H9 (cell line): Measurements from ENCODE around the gene FOSL2. TPM values are rescaled to one million over a fixed set of nuclear protein-coding genes. Genes with fewer than 3 reads are reported as not detected.

ENCODE experiments used
- DNase-seq: peaks from one replicate; pipeline ENCODE4 v3.0.0-alpha.2; 2017
- H2AFZ ChIP-seq: one replicate; pipeline ENCODE4 v1.6.1; 2013; ENCODE audit warnings: mild to moderate bottlenecking, low read length, control low read depth, moderate library complexity
- H2AK5ac ChIP-seq: 2 replicates; pipeline ENCODE4 v1.6.1; 2013; ENCODE audit warnings: low read length, control low read depth, mixed read lengths; ENCODE audit not compliant: insufficient read length
- H2BK120ac ChIP-seq: one replicate; pipeline ENCODE4 v1.6.1; 2013; ENCODE audit warnings: low read depth, mild to moderate bottlenecking, low read length, control low read depth, inconsistent platforms; ENCODE audit not compliant: poor library complexity, severe bottlenecking
- H2BK12ac ChIP-seq: 2 replicates; pipeline ENCODE4 v1.6.1; 2013; ENCODE audit warnings: low read length, control low read depth, mixed read lengths, low read depth; ENCODE audit not compliant: insufficient read length
- H2BK15ac ChIP-seq: 2 replicates; pipeline ENCODE4 v1.6.1; 2013; ENCODE audit warnings: low read depth, low read length, control low read depth
- H2BK20ac ChIP-seq: one replicate; pipeline ENCODE4 v1.6.1; 2013; ENCODE audit warnings: low read depth, mild to moderate bottlenecking, low read length, control low read depth, inconsistent platforms; ENCODE audit not compliant: poor library complexity, severe bottlenecking
- H2BK5ac ChIP-seq: 2 replicates; pipeline ENCODE4 v1.6.1; 2013; ENCODE audit warnings: low read length, control low read depth, mixed read lengths; ENCODE audit not compliant: insufficient read length
- H3K14ac ChIP-seq: 2 replicates; pipeline ENCODE4 v1.6.1; 2013; ENCODE audit warnings: low read length, control low read depth; ENCODE audit not compliant: insufficient read depth
- H3K18ac ChIP-seq: 2 replicates; pipeline ENCODE4 v1.6.1; 2013; ENCODE audit warnings: low read depth, mild to moderate bottlenecking, mixed read lengths, low read length, control low read depth; ENCODE audit not compliant: insufficient read length
- H3K23ac ChIP-seq: 2 replicates; pipeline ENCODE4 v1.6.1; 2013; ENCODE audit warnings: low read length, control low read depth, mixed read lengths, low read depth; ENCODE audit not compliant: insufficient read length
- H3K23me2 ChIP-seq: 2 replicates; pipeline ENCODE4 v1.6.1; 2013; ENCODE audit warnings: low read depth, mild to moderate bottlenecking, mixed read lengths, low read length, control low read depth; ENCODE audit not compliant: insufficient read length, poor library complexity, severe bottlenecking
- H3K27ac ChIP-seq: 2 replicates; pipeline ENCODE4 v1.5.1; 2013; ENCODE audit warnings: low read length, control low read depth, mixed read lengths, low read depth; ENCODE audit not compliant: insufficient read length
- H3K27me3 ChIP-seq: 2 replicates; pipeline ENCODE4 v1.6.1; 2013; ENCODE audit warnings: low read length, control low read depth, inconsistent platforms; ENCODE audit not compliant: insufficient read depth
- H3K4ac ChIP-seq: 2 replicates; pipeline ENCODE4 v1.6.1; 2013; ENCODE audit warnings: low read depth, mild to moderate bottlenecking, control low read depth, inconsistent platforms, low read length, moderate library complexity
- H3K4me1 ChIP-seq: 2 replicates; pipeline ENCODE4 v1.6.1; 2013; ENCODE audit warnings: low read length, control low read depth, inconsistent platforms; ENCODE audit not compliant: insufficient read depth
- H3K4me2 ChIP-seq: 2 replicates; pipeline ENCODE4 v1.6.1; 2013; ENCODE audit warnings: low read length, control low read depth, mixed read lengths; ENCODE audit not compliant: insufficient read length, insufficient read depth
- H3K56ac ChIP-seq: 2 replicates; pipeline ENCODE4 v1.6.1; 2013; ENCODE audit warnings: low read depth, mild to moderate bottlenecking, mixed read lengths, low read length, control low read depth; ENCODE audit not compliant: insufficient read length
- H3K79me1 ChIP-seq: 2 replicates; pipeline ENCODE4 v1.6.1; 2013; ENCODE audit warnings: low read depth, mild to moderate bottlenecking, moderate library complexity, low read length, control low read depth, inconsistent platforms; ENCODE audit not compliant: insufficient read depth, poor library complexity, severe bottlenecking
- H3K79me2 ChIP-seq: 2 replicates; pipeline ENCODE4 v1.6.1; 2013; ENCODE audit warnings: low read length, control low read depth, inconsistent platforms; ENCODE audit not compliant: insufficient read depth
- H3K9ac ChIP-seq: 2 replicates; pipeline ENCODE4 v1.6.1; 2013; ENCODE audit warnings: low read length, control low read depth, mixed read lengths; ENCODE audit not compliant: insufficient read length; ENCODE audit errors: extremely low read depth
- H3K9me3 ChIP-seq: one replicate; pipeline ENCODE4 v1.6.1; 2013; ENCODE audit warnings: low read depth, low read length, inconsistent platforms; ENCODE audit not compliant: control insufficient read depth
- H3T11ph ChIP-seq: one replicate; pipeline ENCODE4 v1.6.1; 2013; ENCODE audit warnings: mild to moderate bottlenecking, low read length, control low read depth, inconsistent platforms
- H4K20me1 ChIP-seq: one replicate; pipeline ENCODE4 v1.6.1; 2013; ENCODE audit not compliant: control insufficient read depth, insufficient read length, insufficient read depth
- H4K5ac ChIP-seq: 2 replicates; pipeline ENCODE4 v1.6.1; 2013; ENCODE audit warnings: low read depth, mild to moderate bottlenecking, mixed read lengths, low read length, control low read depth; ENCODE audit not compliant: insufficient read length
- H4K8ac ChIP-seq: replicated peaks from 2 replicates; pipeline ENCODE4 v1.6.1; 2013; ENCODE audit warnings: low read length, control low read depth, mixed read lengths, low read depth; ENCODE audit not compliant: insufficient read length
- H4K91ac ChIP-seq: 2 replicates; pipeline ENCODE4 v1.6.1; 2013; ENCODE audit warnings: low read depth, mild to moderate bottlenecking, moderate library complexity, mixed read lengths, low read length, control low read depth; ENCODE audit not compliant: insufficient read length
- H3K27ac Mint-ChIP-seq, 3 experiments: 2 replicates in 2 of 3; 3 replicates in 1 of 3; pipeline ENCODE4 v1.8.0; 2020 to 2021; ENCODE audit warnings: mixed read lengths in 3 of 3, mild to moderate bottlenecking in 1 of 3, moderate library complexity in 1 of 3
- H3K27me3 Mint-ChIP-seq: 2 replicates; pipeline ENCODE4 v1.8.0; 2021; ENCODE audit warnings: low read depth, mild to moderate bottlenecking, moderate library complexity, mixed read lengths
- H3K36me3 Mint-ChIP-seq, 3 experiments: 2 replicates in 2 of 3; 3 replicates in 1 of 3; pipeline ENCODE4 v1.8.0; 2020 to 2021; ENCODE audit warnings: low read depth in 3 of 3, mixed read lengths in 3 of 3; ENCODE audit not compliant: insufficient read depth in 1 of 3
- H3K4me1 Mint-ChIP-seq, 2 experiments: 2 replicates each; pipeline ENCODE4 v1.8.0; 2020; ENCODE audit warnings: mixed read lengths in 2 of 2
- H3K4me3 Mint-ChIP-seq, 2 experiments: 2 replicates in 1 of 2; 3 replicates in 1 of 2; pipeline ENCODE4 v1.8.0; 2020 to 2021; ENCODE audit warnings: mild to moderate bottlenecking in 2 of 2, mixed read lengths in 2 of 2, moderate library complexity in 1 of 2
- H3K9me3 Mint-ChIP-seq, 2 experiments: 2 replicates in 1 of 2; 3 replicates in 1 of 2; pipeline ENCODE4 v1.8.0; 2020; ENCODE audit warnings: mild to moderate bottlenecking in 2 of 2, mixed read lengths in 2 of 2, moderate library complexity in 1 of 2
- CTCF ChIP-seq: fragments of 200-600 bp; sonication (generic); conservative IDR thresholded peaks from 3 replicates; pipeline ENCODE4 v1.8.0; 2021; ENCODE audit warnings: antibody characterized with exemption, mild to moderate bottlenecking
- WGBS: extraction: QIAGEN DNeasy Blood & Tissue Kit; methylation state at CpG from one replicate; pipeline ENCODE4 v1.1.7; 2013; ENCODE audit warnings: missing lambda C conversion rate, low lambda C conversion rate, mixed read lengths; ENCODE audit not compliant: insufficient read length; ENCODE audit errors: extremely low coverage; 5-methylcytosine and 5-hydroxymethylcytosine counted together
- total RNA-seq: library from RNA; stranded (reverse); gene quantifications from 2 replicates; pipeline ENCODE4 v1.2.1, GENCODE V29; 2021

The FOSL2 gene
- total RNA-seq, 1 experiment from 2014 or later: 7.4 TPM

GRCh38 chr2:28406276-28407096 is 13.8 kb downstream of the FOSL2 start:
- Histone ChIP-seq H3T11ph (no peak overlapping the region), H2AFZ (no peak overlapping the region), H3K4ac (no peak overlapping the region), H3K18ac (no peak overlapping the region), H3K56ac (no peak overlapping the region), H3K27me3 (no peaks in the 10 kb centered on the region), H4K20me1 (no peaks in the 10 kb centered on the region), H2BK20ac (no peak overlapping the region), H2BK12ac (no peak overlapping the region), H3K23ac (no peak overlapping the region), H4K5ac (no peak overlapping the region), H3K4me2 (no peak overlapping the region), H3K79me1 (no peaks in the 10 kb centered on the region), H3K9ac (no peak overlapping the region), H3K23me2 (no peaks in the 10 kb centered on the region), H3K4me1 (no peaks in the 10 kb centered on the region), H2BK15ac (no peak overlapping the region), H2AK5ac (no peak overlapping the region), H2BK120ac (no peak overlapping the region), H4K91ac (no peak overlapping the region), H3K79me2 (no peaks in the 10 kb centered on the region), H4K8ac (no peak overlapping the region), H2BK5ac (no peak overlapping the region), H3K14ac (no peak overlapping the region), H3K27ac (no peak overlapping the region), H3K9me3 (no peaks in the 10 kb centered on the region)
- TF ChIP-seq CTCF: no peak
- no CpG with 5 or more reads among the region's 16 CpGs for WGBS
- H3K27me3 Mint-ChIP-seq: no peaks in the 10 kb centered on the region
- no peak overlapping the region for H3K27ac Mint-ChIP-seq
- peaks cover 2 to 8% (median 8%) of the 10 kb centered on the region in 3 experiments; a peak in 4 of 7 replicates for H3K36me3 Mint-ChIP-seq
- peaks cover 6 to 12% of the 10 kb centered on the region in 2 experiments for H3K4me1 Mint-ChIP-seq
- DNase-seq: no peak
- H3K9me3 Mint-ChIP-seq: no peaks in the 10 kb centered on the region
- H3K4me3 Mint-ChIP-seq: no peak overlapping the region; a peak in 1 of 5 replicates
